ENCODE measurements around the gene HUWE1. TPM values are rescaled to one million over a fixed set of nuclear protein-coding genes. Genes with fewer than 3 reads are reported as not detected.

The HUWE1 gene
- total RNA-seq, 1 donor from 2014 or later: 233 TPM

GRCh38 chrX:53685711-53686110 lies 808 bp downstream of the HUWE1 start:
- intact Hi-C loops (cut with micrococcal nuclease): loop anchor here (2.0 to 10.0 kb wide), 2 partner anchors 261 to 497 kb away; partner anchors contain the start of genes FAM120C, RIBC1 and SMC1A

- intact Hi-C loops (cut with micrococcal nuclease): loop anchor here (1.0 to 10.0 kb wide), 5 partner anchors 30 to 1123 kb away; partner anchors contain the start of genes FAM120C, MAGED2, PHF8 and RIBC1
Measured at GRCh38 chrX:53684415-53685192, 1.9 kb downstream of the HUWE1 start.

- intact Hi-C loops (cut with micrococcal nuclease): loop anchor here (1.0 to 10.0 kb wide), 5 partner anchors 31 to 1124 kb away; partner anchors contain the start of genes FAM120C, MAGED2, PHF8 and RIBC1
Measured at GRCh38 chrX:53683556-53684414, 2.7 kb downstream of the HUWE1 start.

GRCh38 chrX:53682885-53683555 lies 3.5 kb downstream of the HUWE1 start:
- intact Hi-C loops (cut with micrococcal nuclease): loop anchor here (5.0 to 10.0 kb wide), 2 partner anchors 258 to 1124 kb away; partner anchors contain the start of genes MAGED2, RIBC1 and SMC1A

GRCh38 chrX:53681661-53682060 lies 4.9 kb downstream of the HUWE1 start:
- intact Hi-C loops (cut with micrococcal nuclease): loop anchor here (5.0 to 10.0 kb wide), 2 partner anchors 257 to 1126 kb away; partner anchors contain the start of genes MAGED2, RIBC1 and SMC1A

- intact Hi-C loops (cut with micrococcal nuclease): loop anchor here (1.0 kb wide), 1 partner anchor 154 kb away; no protein-coding TSS in a partner anchor
Measured at GRCh38 chrX:53678667-53679066, 7.9 kb downstream of the HUWE1 start.

GRCh38 chrX:53677286-53677685 lies 9.2 kb downstream of the HUWE1 start:
- intact Hi-C loops (cut with micrococcal nuclease): no loop called here

GRCh38 chrX:53674581-53674980 lies 11.9 kb downstream of the HUWE1 start:
- intact Hi-C loops (cut with micrococcal nuclease): no loop called here

- intact Hi-C loops (cut with micrococcal nuclease): no loop called here
Measured at GRCh38 chrX:53669258-53669657, 17.3 kb downstream of the HUWE1 start.

- intact Hi-C loops (cut with micrococcal nuclease): no loop called here
Measured at GRCh38 chrX:53666171-53666570, 20.3 kb downstream of the HUWE1 start.

GRCh38 chrX:53660004-53660403 lies 26.5 kb downstream of the HUWE1 start:
- intact Hi-C loops (cut with micrococcal nuclease): no loop called here

- intact Hi-C loops (cut with micrococcal nuclease): no loop called here
Measured at GRCh38 chrX:53659039-53659438, 27.5 kb downstream of the HUWE1 start.

- intact Hi-C loops (cut with micrococcal nuclease): no loop called here
Measured at GRCh38 chrX:53656845-53657244, 29.7 kb downstream of the HUWE1 start.

- intact Hi-C loops (cut with micrococcal nuclease): no loop called here
Measured at GRCh38 chrX:53654376-53654775, 32.1 kb downstream of the HUWE1 start.

GRCh38 chrX:53644751-53645150 lies 41.8 kb downstream of the HUWE1 start:
- intact Hi-C loops (cut with micrococcal nuclease): no loop called here

GRCh38 chrX:53642337-53642736 lies 44.2 kb downstream of the HUWE1 start:
- intact Hi-C loops (cut with micrococcal nuclease): no loop called here

- intact Hi-C loops (cut with micrococcal nuclease): no loop called here
Measured at GRCh38 chrX:53639257-53639656, 47.3 kb downstream of the HUWE1 start.

GRCh38 chrX:53637479-53637878 lies 49.0 kb downstream of the HUWE1 start:
- intact Hi-C loops (cut with micrococcal nuclease): no loop called here

- intact Hi-C loops (cut with micrococcal nuclease): no loop called here
Measured at GRCh38 chrX:53631156-53631555, 55.4 kb downstream of the HUWE1 start.

- intact Hi-C loops (cut with micrococcal nuclease): no loop called here
Measured at GRCh38 chrX:53630261-53630660, 56.3 kb downstream of the HUWE1 start.

GRCh38 chrX:53622431-53622830 lies 64.1 kb downstream of the HUWE1 start:
- intact Hi-C loops (cut with micrococcal nuclease): no loop called here
